ENCODE measurements around the gene STC2.
"Not testable (repeated sequence)": the region's sequence is repeated elsewhere in the genome, so short reads cannot be mapped to it uniquely, and the experiment has no call there.

STC2 gene, protein sequence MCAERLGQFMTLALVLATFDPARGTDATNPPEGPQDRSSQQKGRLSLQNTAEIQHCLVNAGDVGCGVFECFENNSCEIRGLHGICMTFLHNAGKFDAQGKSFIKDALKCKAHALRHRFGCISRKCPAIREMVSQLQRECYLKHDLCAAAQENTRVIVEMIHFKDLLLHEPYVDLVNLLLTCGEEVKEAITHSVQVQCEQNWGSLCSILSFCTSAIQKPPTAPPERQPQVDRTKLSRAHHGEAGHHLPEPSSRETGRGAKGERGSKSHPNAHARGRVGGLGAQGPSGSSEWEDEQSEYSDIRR

DNA sequence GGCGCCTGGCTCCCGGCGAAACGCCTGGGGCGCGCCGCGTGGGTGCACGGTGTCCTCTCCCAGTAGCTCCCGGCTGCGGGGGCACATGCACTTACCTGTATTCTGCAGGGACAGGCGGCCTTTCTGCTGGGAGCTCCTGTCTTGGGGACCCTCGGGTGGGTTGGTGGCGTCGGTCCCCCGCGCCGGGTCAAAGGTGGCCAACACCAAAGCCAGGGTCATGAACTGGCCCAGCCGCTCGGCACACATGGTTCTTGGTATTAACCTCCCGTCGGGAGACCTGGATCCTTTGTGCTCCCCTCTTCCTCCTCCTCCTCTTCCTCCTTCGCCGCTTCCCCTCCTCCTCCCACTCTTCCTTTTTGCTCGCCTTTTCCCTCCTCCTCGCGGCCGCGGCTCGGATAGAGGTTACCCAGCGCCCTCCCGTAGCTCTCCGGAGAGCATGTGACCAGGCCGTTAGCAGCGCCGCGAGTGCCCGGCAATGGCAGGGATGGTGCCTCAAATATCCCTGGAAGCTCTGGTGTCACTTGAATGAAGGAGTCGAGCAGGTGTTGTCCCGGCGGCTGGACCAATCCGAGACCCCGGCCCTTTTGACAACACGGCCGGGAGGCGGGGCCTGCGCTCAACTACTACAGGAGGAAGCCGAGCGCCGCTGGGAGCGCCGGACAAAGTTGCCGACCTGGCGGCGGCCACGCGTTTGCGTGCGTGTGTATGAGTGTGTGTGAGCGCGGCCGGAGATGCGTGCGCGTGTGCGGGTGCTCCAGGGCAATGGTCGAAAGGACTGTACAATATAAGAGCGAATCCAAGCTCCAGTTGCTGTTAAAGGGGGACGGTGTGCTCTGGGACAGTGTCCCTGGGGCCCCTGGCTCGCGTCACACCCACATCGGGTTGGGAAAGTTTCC is at the start of gene STC2:
Gene STC2 (minus strand): TSS at position 467 of the 896 bp plus-strand sequence. CDS start 221 bp downstream, at position 246.
- DNase-seq: no peak

DNA sequence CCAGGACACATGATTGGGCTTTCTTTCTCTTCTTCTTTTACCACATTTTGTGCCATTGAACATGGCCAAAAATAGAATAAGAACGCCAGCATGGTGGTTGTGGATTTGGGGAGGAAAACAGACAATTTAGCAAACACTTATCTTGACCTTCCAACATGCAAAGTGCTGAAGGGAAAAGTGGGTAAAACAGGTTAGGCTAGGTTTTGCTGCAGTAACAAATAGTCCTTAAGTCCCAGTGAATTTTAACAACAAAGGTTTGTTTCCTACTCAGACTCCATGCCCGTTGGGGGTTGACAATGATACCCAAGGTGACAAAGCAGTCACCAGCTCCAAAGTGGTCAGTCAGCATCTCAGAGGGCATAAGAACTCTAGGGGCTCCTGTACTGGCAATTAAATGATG is 43.2 kb upstream of the STC2 start:
- no peak for DNase-seq

DNA sequence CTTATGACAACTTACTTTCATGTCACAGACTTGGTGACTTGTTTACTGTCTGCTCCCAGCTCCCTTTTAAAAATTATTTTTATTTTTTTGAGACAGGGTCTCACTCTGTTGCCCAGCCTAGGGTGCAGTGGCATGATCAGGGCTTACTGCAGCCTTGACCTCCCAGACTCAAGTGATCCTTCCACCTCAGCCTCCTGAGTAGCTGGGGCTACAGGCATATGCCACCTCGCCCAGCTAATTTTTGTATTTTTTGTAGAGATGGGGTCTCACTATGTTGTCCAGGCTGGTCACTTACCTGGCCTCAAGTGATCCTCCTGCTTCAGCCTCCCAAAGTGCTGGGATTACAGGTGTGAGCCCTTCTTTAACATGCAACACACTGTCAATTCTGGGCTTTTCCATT is 35.2 kb upstream of the STC2 start:
- DNase-seq: not testable (repeated sequence)

DNA sequence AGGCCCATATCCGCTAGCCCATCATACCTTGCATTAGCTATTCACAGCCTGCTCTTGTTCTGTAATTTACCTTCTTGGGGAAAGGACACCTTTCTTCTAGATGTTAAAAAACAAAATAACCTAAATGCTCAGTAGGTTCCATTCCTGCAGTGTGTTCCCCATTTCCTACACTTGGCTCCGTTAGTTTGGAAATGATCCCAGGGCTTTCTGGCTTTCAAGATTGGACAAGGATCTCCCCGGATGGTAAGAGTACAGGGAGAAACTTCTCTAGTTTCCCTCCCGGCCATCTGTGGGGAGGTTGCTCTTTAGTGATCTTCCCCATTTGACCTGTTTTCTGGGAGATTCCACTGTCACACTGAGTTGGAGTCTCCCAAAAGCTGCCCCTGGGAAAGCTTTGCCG is 27.3 kb upstream of the STC2 start:
- DNase-seq: no peak

DNA sequence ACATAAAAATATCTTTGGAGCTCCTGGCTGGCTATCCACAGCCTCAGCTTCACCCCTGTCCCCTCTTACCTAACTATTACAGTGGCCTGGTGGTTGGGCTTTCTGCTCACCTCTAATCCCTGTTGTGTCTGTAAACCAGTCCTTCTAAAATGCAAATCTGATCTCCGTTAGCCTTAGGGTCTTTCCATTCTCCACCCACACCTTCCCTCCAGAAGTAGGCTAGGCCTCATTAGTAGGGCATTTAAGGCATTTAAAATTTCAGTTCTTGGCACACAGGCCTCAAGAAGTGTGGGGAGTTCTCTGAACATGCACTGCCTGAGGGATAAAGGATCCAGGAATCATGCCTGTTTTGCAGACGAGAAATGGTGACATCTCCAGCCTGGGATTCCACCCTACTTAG is 26.4 kb upstream of the STC2 start:
- no peak for DNase-seq

DNA sequence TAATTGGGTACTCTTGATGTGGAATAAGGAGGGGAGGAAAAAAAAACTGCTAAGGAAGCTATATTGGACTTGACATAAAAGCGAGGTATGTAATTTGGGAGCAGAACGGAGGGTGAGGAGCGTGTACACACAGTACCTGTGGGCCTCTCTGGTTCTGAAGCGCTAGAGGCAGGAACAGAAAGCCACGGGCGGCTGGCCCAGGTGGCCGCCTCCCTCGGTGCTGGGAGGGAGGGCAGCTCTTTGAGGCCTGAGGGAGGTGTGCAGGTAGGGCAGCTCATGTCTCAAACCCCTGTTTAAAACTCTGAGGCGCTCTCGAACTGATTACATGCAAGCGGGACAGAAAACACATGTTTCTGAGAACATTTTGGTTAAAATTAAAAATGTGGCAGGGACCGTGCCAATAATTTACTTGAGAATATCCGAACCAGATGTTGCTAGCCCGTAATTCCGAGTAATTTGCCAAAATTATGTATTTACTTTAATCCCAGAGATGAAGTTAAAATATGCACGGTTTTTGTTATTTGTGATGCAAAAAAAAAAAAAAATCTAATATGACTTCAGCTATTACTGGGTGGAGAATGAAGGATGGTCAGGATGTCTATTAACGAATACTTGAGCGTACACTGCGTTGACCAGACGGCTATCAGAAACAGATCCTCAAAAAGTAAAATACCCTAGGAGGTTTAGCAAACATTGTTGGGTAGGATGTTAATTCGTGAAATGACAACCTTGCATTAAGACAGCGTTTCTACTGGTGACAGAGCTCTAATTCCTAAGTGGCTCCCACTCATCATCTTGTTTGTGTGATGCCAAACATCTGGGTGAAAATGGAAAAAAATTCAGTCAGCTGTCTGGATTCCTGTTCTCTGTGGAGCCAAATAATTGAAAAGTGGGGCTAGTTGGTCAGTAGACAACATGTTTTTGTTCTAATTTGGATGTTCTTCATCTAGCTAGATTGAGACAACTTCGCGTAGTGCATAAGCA is 24.4 kb upstream of the STC2 start:
- no peak for DNase-seq

DNA sequence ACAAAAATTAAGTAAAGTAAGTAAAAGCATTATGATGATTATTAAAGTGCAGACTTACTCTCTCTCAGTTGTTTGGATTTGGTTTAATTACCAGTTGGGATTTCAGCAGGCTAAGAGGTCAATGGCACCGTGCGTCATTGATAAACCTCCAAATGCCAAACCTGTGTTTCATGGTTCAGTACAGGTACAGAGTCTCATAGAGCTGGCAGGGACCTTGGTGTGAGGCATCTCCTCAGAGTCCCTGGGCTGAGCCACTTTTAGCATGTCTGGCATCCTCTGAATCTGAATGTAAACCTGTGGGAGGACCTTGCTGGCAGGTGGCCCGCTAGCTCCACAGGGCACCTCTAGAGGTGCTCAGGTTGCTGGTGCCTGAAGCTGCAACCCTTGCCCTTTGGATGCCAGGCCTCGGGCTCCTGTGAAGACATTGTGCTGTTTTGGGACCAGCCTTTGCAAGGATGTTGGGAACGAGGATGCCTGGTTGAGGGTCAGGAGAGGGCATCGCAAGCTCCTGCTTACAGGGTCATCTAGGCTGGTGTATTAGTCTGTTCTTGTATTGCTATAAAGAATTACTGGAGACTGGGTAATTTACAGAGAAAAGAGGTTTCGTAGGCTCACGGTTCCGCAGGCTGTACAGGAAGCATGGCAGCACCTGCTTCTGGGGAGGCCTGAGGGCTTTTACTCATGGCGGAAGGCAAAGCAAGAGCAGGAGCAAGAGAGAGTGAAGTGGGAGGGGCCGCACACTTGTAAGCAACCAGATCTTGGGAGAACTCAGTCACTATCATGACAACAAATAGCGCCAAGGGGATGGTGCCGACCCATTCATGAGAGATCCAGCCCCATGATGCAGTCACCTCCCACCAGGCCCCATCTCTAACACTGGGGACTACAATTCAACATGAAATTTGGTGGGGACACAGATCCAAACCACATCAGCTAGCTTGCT is 14.9 kb upstream of the STC2 start:
- DNase-seq: no peak

DNA sequence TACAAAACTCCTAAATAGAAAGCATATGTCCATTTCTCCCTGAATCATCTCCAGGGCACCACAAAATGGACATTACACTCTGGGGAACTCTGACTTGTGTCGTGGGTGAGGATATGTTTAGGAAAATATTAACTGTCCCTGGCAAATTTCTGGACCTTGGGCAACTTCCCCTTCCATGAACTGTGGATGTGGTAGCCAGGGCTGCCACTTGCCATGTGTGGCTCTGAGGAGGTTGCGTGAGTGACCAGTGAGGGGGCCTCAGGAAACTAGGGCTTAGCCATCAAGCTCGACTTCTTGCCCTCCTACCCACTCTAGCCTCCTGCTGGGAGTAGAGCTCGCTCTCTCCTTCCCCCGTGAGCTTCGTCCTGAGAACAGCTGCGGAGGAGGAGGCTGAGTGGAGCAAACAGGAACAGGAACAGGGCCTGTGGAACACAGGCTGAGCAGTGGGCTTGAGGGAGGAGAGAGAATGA is 13.8 kb upstream of the STC2 start:
- no peak for DNase-seq

DNA sequence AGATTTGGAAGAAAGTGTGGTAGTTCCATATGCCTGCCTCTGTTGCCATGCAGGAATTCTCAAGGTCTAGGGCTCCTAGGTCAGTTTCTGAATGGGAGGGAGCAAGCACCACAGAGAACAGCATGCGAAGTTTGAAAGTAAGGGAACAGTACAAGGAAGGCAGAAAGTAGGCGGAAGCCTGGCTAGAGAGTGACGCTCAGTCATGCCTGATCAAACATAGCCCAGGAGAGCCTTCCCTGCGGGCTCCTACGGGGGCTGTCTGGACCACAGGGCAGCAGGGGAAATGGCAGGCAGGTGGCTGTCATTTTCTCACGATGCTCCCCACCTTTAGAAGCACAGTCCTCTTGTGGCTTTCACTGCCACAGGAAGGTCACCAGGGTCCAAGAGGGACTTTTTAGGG is 12.8 kb upstream of the STC2 start:
- DNase-seq: no peak

DNA sequence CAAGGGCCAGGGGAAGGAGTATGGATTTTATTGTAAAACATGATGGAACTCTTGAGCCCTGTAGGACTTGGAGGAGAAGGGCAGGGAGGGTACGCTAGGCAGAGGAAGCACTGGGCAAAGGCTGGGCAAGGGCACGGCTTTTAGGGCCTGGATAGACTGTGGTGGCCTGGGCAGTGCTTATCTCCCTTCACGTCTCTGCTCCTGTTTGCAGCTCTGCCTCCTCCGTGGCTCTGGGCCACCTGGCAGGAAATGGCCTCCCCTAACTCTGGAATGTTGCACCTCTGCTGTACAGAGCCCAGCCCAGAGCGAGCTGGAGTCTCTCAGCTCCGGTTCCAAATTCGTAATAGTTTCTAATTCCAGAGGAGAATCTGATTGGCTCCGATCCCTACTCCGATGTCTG is 12.2 kb upstream of the STC2 start:
- DNase-seq: no peak

DNA sequence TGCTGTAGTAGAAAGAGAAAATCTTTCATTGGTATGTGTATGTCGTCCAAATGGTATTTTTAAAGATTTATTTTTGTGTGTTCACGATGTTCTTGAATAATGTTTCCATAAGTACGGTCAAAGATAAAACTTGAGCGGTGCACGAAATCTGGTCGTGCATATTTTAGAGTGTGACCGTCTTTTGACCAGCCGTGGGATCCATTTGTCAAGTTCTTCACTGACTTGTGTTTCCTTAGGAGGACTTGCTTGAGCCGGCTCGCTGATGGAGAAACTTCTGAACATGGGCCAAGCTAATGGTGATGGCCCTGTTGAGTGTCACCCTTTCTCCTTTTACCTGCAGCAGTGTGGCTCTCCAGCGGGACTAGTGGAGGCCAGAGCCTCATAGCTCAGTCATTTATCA is 11.1 kb upstream of the STC2 start:
- DNase-seq: no peak

DNA sequence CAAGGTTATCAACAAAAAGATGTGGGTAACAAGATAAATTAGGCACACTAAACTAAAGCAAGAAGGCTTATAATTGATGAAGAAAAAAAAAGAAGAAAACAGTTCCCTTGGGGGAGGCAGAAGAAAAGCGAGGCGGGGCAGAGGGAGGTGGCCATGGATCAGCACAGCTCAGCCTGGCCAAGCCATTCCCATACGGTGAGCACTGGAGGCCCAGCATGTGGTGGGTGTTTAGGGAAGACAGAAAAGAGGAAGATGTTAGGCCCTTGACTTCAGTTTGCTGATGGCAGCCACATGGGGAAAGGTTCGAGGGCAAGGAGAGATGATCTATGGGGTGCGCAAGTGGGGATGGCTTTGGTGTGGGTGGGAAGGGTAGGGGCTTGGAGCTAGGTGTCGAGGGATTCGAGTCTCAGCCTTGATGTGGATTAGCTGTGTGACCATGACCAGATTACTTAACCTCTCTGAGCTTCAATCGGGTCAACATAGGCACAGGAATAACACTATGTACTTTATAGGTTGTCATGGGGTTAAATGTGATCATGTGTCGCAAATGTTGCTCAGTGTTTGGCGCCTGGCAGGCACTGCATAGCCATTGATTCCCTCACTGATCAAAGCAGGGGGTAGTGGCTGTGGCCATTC is 10.3 kb upstream of the STC2 start:
- DNase-seq: no peak

DNA sequence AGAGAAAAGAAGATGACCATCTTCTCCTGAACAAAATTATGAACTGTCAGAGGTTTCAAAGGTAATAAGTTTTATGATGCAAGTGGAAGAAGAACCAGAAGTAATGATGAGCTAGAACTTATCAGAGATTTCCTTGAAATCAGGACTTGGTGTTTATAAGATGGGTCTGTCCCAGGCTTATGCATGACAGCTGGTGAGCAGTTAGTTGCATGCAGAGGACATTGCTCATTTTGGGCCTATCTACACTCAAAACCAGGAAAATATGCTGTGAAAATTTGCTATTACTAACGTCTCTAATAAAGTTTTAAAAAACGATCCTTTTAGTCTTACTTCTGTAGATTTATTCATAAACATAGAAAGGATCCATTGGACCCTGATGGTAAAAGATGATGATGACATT is 6.6 kb upstream of the STC2 start:
- no peak for DNase-seq

DNA sequence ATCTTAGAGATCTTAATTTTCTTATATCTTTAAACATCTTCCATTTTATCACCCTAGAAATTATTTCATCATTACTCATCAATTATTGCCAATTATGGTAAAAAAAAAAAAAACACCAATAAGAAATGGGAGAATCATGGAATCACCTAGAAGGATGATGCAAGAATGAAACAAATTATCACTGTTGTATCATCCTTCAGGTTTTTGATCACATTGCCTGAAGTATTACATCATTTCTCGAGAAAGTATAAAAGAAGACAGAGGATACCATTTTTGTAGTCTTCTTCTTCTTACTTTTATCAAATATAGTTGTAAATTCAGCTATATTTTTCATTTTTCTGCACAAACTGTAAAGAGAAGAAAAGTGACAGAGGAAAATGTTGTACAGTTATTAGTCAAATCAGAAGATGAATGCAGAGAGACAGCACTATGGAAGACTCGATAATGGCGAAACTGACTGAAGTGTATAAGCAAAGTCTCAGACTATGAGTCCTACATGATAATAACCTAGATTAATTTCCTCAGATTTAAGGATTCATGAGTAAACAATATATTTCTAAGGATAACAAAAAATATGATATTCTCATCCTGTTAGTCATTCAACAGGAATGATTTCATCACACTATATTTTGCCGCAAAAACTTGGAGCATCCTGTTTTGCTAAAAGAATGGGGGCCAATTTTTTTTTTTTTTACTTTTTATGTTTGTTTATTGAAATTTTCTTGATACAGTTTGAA is 5.9 kb upstream of the STC2 start:
- no peak for DNase-seq

DNA sequence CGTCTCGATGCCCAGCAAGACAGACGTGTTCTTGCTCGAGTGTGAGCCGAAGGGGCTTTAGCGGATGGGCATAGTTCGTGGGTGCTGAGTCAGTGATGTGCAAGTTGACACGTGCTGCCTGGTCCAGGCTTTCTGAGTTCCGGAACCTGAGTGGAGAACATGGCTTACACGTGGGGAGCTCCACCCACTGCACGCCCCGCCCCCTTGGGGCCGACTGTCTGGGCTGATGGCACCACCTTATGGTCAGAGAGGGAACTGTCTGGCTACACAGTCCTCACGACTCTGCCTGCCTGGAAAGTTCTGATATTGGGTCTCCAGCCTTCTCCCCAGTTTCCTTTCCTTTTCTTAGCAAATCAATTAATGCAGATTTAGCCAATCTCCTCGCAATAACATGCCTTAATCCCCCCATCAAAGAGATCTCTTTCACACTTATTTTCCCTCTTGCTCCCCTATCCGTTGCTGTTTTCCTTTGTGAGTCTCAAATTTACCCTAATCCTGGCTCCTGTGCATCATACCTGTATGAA is 3.8 kb upstream of the STC2 start:
- DNase-seq: peak; percentile 64

DNA sequence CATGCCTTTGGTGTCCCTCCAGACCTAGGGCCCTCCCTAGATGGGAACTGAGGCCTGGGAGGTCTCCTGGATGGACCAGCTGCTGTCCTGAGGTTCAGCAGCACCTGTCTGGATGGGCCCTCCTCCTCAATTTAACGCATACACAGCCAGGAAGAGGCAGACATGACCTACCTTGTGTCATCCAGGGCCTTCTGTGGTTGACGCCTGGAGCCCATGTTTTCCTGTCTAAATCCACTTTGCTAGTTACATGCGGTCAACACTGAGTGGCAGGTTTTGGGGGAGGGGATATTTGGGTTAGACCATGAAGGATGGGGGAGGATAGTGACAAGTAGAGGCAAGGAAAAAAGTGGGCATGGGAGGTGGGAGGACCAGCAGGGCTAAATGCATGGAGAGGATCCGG is 3.1 kb upstream of the STC2 start:
- DNase-seq: no peak

DNA sequence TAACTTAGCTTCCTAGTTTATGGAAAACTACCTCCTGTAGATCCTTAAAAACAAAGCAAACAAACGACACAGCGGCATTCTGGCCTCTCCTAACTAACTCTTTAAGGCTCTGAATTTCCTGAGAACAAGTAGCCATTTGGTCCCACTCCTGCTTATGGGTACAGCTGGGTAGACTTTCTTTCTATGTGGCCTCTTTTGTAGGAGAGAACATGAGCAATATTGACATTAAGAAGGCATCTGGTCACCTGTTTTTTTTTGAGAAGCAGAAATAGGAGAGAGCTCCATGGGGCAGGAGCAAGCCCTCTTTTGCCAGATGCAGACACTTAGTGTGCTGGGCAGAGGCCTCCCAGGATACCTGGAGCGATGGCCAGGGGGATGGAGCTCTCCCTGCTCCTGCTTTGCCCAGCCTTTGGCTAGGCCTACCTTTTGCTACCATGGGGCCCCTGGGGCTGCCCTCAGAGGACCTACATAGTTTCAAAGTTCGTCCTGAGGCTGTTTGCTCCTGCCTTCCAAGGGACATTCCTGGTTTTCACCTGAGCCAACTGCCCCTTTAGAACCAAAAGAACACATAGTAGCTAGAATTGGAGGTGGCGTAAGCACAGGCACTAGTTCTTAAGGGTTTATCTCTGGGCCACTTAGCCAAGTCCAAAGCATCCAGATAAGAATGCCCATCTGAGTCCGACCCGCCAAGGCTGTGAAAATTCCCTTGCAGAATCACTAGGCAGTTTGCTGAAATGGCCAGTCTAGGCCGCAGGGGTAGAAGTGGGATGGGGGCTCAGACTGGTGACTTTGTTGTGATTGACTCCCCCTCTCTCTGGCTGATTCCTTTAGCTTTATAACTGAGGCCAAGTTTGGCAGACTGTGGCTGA is 2.4 kb upstream of the STC2 start:
- DNase-seq: no peak

DNA sequence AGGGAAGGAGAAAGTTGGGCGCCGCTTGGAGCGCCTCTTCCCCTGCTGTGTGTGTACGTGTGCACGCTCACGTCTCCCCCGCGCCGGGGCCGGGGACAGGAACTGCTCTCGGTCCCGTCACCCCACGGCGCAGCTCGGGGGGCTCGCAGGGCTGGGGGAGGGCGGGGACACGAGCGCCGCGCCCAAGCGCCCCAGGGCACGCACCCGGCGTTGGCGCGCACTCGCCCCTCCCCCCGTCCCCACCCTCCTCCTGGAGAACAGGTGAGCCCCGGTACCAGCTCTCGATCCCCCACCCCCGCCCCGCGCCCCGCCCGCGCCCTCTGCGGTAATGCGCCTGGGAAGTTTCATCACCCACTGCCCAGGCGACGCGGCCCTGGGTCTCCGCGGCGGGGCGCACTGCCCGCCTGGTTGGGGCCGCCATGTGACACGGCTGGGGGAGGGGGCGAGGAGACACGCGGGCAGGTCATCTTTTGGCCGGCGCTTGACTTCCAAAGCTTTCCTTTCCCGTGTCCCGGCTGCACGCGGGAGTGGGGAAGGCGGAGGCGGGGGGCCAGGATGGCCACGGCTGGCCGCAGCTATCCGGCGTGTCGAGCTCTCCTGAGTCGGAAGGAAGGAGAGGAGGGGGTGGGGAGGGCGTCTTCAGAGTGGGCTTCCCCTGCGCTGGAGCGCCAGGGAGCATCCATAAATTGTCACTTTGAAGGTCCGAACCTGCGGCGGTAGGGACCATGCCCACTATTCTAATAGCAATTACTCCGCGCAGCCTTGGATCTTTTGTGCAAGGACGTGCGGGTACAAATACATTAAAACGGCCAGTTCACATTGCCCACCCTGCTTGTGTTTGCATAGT is 1.5 kb upstream of the STC2 start:
- no peak for DNase-seq
